HL-60 (cell line): ENCODE measurements around the gene EPHX1.

Experiments used
- DNase-seq, 2 experiments: peaks; one replicate each; pipeline ENCODE4 v3.0.0-alpha.2; 2010 to 2020; ENCODE audit warnings: low read depth in 1 of 2, low spot score in 1 of 2
- H3K27ac ChIP-seq: fragments of 250-450 bp; sonication (Bioruptor Pico); replicated peaks from 2 replicates; pipeline ENCODE4 v1.5.1; 2020; ENCODE audit warnings: mild to moderate bottlenecking, moderate library complexity
- H3K27me3 ChIP-seq: fragments of 250-450 bp; sonication (Bioruptor Pico); 2 replicates; pipeline ENCODE4 v1.5.1; 2021; ENCODE audit warnings: mild to moderate bottlenecking, moderate library complexity; ENCODE audit not compliant: insufficient read depth, poor library complexity, severe bottlenecking
- H3K4me3 ChIP-seq: replicated peaks from 2 replicates; pipeline ENCODE4 v1.5.1; 2011; ENCODE audit warnings: mild to moderate bottlenecking, control low read depth, low read length; ENCODE audit not compliant: insufficient read depth
- CTCF ChIP-seq: IDR thresholded peaks from one replicate; pipeline ENCODE4 v1.5.1; 2011; ENCODE audit warnings: low read length, control low read depth, inconsistent platforms; ENCODE audit not compliant: insufficient read depth
- GABPA ChIP-seq: IDR thresholded peaks from 2 replicates; pipeline ENCODE4 v1.6.1; 2012; ENCODE audit warnings: low read depth
- POLR2AphosphoS5 ChIP-seq: IDR thresholded peaks from 2 replicates; pipeline ENCODE4 v1.6.1; 2012; ENCODE audit warnings: low read depth
- SPI1 ChIP-seq: IDR thresholded peaks from 2 replicates; pipeline ENCODE4 v1.6.1; 2012; ENCODE audit warnings: low read depth, mild to moderate bottlenecking, borderline replicate concordance
- TF ChIP-seq, protein P1 (sequence below): IDR thresholded peaks from 2 replicates; pipeline ENCODE4 v1.6.1; 2012; ENCODE audit warnings: low read depth; ENCODE audit not compliant: insufficient replicate concordance

The EPHX1 gene

GRCh38 chr1:225769687-225770086, 40.2 kb upstream of the EPHX1 start:
- Histone ChIP-seq H3K4me3 (no peak overlapping the region), H3K27ac (no peak overlapping the region), H3K27me3 (no peaks in the 10 kb centered on the region)
- TF ChIP-seq SPI1 (no peak), GABPA (no peak), CTCF (no peak), POLR2AphosphoS5 (no peak)
- TF ChIP-seq, protein P1, sequence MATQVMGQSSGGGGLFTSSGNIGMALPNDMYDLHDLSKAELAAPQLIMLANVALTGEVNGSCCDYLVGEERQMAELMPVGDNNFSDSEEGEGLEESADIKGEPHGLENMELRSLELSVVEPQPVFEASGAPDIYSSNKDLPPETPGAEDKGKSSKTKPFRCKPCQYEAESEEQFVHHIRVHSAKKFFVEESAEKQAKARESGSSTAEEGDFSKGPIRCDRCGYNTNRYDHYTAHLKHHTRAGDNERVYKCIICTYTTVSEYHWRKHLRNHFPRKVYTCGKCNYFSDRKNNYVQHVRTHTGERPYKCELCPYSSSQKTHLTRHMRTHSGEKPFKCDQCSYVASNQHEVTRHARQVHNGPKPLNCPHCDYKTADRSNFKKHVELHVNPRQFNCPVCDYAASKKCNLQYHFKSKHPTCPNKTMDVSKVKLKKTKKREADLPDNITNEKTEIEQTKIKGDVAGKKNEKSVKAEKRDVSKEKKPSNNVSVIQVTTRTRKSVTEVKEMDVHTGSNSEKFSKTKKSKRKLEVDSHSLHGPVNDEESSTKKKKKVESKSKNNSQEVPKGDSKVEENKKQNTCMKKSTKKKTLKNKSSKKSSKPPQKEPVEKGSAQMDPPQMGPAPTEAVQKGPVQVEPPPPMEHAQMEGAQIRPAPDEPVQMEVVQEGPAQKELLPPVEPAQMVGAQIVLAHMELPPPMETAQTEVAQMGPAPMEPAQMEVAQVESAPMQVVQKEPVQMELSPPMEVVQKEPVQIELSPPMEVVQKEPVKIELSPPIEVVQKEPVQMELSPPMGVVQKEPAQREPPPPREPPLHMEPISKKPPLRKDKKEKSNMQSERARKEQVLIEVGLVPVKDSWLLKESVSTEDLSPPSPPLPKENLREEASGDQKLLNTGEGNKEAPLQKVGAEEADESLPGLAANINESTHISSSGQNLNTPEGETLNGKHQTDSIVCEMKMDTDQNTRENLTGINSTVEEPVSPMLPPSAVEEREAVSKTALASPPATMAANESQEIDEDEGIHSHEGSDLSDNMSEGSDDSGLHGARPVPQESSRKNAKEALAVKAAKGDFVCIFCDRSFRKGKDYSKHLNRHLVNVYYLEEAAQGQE, result no peak
- DNase-seq, result no peak

DNA sequence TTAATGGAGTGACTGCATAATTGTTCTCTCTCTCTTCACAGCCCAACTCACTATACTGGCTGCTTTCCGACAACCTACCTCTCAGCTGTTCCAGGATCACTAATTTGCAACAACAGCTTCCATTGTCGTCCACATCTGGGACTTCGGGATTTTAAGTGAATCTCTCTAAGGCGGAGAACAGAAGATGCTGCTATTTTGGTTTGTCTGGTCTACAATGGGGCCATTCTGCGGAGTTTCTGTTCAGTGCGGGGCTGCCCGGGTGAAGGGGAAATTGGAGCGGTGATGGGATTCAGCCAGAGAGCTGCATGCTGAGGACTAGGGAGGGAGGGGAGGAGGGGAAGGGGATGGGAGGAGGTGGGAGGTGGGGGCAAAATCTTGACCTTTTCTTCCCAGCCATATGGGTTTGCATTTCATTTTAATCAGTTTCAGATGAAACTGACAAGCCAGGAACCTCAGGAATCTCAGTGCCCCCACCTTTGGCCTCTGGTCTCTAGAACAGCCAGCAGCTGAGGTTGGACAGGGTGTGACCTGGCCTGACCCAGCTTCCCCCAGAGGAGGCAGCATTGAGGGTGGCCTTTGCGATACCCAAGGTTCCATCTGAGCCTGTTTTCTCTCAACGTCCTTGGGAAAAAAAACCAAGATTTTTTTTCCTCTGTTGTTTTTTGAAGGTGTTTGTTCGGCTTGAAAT, 39.2 kb upstream of the EPHX1 start:
- DNase-seq, result no peak
- TF ChIP-seq CTCF (no peak), SPI1 (no peak), GABPA (no peak), POLR2AphosphoS5 (no peak)
- TF ChIP-seq, protein P1, result no peak
- Histone ChIP-seq H3K27me3 (no peaks in the 10 kb centered on the region), H3K4me3 (no peak overlapping the region), H3K27ac (no peak overlapping the region)

- no peaks in the 10 kb centered on the region for H3K27me3 ChIP-seq
- no peak overlapping the region for H3K4me3 ChIP-seq
- TF ChIP-seq CTCF (no peak), GABPA (no peak), SPI1 (no peak), POLR2AphosphoS5 (no peak)
- TF ChIP-seq, protein P1, result no peak
- DNase-seq, result no peak
- no peak overlapping the region; the same call in 1 of the 2 replicates for H3K27ac ChIP-seq
These were observed 38.1 kb upstream of the EPHX1 start for GRCh38 chr1:225771661-225772322.
